ENCODE results near the gene ZBTB1. TPM values are rescaled to one million over a fixed set of nuclear protein-coding genes. Genes with fewer than 3 reads are reported as not detected.
A peak's percentile ranks its signal among the peaks of the same experiment; 100 is the strongest.
"Not testable (repeated sequence)": the region's sequence is repeated elsewhere in the genome, so short reads cannot be mapped to it uniquely, and the experiment has no call there.

The ZBTB1 gene
- total and polyA plus RNA-seq, 3 donors from 2014 or later: 20.8 to 34.7 (median 33.2) TPM

GRCh38 chr14:64550621-64551333 lies 46.2 kb downstream of the ZBTB1 start:
- no peaks in the 10 kb centered on the region for H3K27me3 ChIP-seq
- H3K9me3 ChIP-seq: no peaks in the 10 kb centered on the region
- no peaks in the 10 kb centered on the region for H3K4me1 ChIP-seq
- H3K36me3 ChIP-seq (ENCODE audit: low read depth, missing control alignments): no peaks in the 10 kb centered on the region
- no peak for TF ChIP-seq CTCF (IDR thresholded peaks at IDR 0.05)
- TF ChIP-seq POLR2A (IDR thresholded peaks at IDR 0.05): no peak
- no peak overlapping the region for H3K27ac ChIP-seq
- intact Hi-C loops (cut with DNase I; ENCODE audit: low total_unique reads): no loop called here
- WGBS, 2 donors: 48 to 58% methylated on average over 7 of the region's 7 CpGs
- H3K4me3 ChIP-seq: peak overlapping the region in 1 of 2 donors; percentile 59
- DNase-seq: no peak

- H3K4me1 ChIP-seq: no peaks in the 10 kb centered on the region
- WGBS, 2 donors: 80 to 82% methylated on average over 4 of the region's 4 CpGs
- no peak for DNase-seq
- H3K4me3 ChIP-seq: no peak overlapping the region
- no peak for TF ChIP-seq CTCF (IDR thresholded peaks at IDR 0.05)
- no peak for TF ChIP-seq POLR2A (IDR thresholded peaks at IDR 0.05)
- H3K27me3 ChIP-seq: no peaks in the 10 kb centered on the region
- H3K9me3 ChIP-seq: no peaks in the 10 kb centered on the region
- intact Hi-C loops (cut with DNase I; ENCODE audit: low total_unique reads): no loop called here
- H3K36me3 ChIP-seq (ENCODE audit: low read depth, missing control alignments): no peaks in the 10 kb centered on the region
- H3K27ac ChIP-seq: no peak overlapping the region
These were observed 50.0 kb downstream of the ZBTB1 start for GRCh38 chr14:64554556-64554955.

GRCh38 chr14:64556526-64556925 lies 52.0 kb downstream of the ZBTB1 start:
- Histone ChIP-seq H3K9me3 (no peaks in the 10 kb centered on the region), H3K4me3 (no peak overlapping the region), H3K4me1 (no peaks in the 10 kb centered on the region), H3K27ac (no peak overlapping the region), H3K36me3 (ENCODE audit: low read depth, missing control alignments) (no peaks in the 10 kb centered on the region), H3K27me3 (no peaks in the 10 kb centered on the region)
- no peak for DNase-seq
- WGBS, 2 donors: 89 to 96% methylated on average over 5 of the region's 5 CpGs
- TF ChIP-seq POLR2A (IDR thresholded peaks at IDR 0.05) (no peak), CTCF (IDR thresholded peaks at IDR 0.05) (no peak)
- intact Hi-C loops (cut with DNase I; ENCODE audit: low total_unique reads): no loop called here

- H3K4me1 ChIP-seq; H3K27me3 ChIP-seq; intact Hi-C loops (cut with DNase I; ENCODE audit: low total_unique reads); DNase-seq; H3K9me3 ChIP-seq; H3K27ac ChIP-seq; H3K36me3 ChIP-seq (ENCODE audit: low read depth, missing control alignments); H3K4me3 ChIP-seq: not testable (repeated sequence)
- WGBS, 2 donors: 88 to 93% methylated on average over 2 of the region's 2 CpGs
These were observed 53.6 kb downstream of the ZBTB1 start for GRCh38 chr14:64558216-64558615.

GRCh38 chr14:64561631-64562030 lies 57.1 kb downstream of the ZBTB1 start:
- intact Hi-C loops (cut with DNase I; ENCODE audit: low total_unique reads): no loop called here
- Histone ChIP-seq H3K27me3 (no peaks in the 10 kb centered on the region), H3K4me1 (peaks cover 2% of the 10 kb centered on the region), H3K27ac (no peak overlapping the region), H3K9me3 (no peaks in the 10 kb centered on the region), H3K4me3 (no peak overlapping the region), H3K36me3 (ENCODE audit: low read depth, missing control alignments) (no peaks in the 10 kb centered on the region)
- TF ChIP-seq POLR2A (IDR thresholded peaks at IDR 0.05): no peak
- TF ChIP-seq CTCF (IDR thresholded peaks at IDR 0.05): no peak
- DNase-seq: no peak
- WGBS, 2 donors: 47 to 73% methylated on average over 2 of the region's 2 CpGs

Data from testis (tissue), 3 donors.